ENCODE data around the gene PTPRD. TPM values are rescaled to one million over a fixed set of nuclear protein-coding genes. Genes with fewer than 3 reads are reported as not detected.

Gene PTPRD
- total and polyA plus RNA-seq, 2 of the 4 experiments (the other 2 are of a cell fraction) = 0.07 to 0.18 TPM

DNA sequence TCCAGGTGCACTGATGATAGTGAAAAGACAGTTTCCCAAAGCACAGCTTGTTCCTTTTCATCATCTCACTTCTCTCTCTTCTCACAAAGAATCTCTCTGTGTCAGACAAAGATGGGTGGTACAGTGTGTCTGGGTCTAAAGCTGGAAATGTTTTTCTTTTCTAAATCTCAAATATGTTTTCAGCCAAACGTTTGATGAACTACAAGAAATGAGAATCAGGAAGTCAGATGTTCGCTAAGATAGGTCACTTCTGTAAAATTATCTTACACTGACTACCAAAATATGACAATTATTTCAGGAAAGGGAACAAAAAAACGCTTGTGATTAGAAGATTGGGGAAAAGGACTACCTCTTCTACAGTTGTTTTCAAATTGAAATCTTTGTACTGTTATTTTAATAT, 708.8 kb downstream of the PTPRD start:
- ChIA-PET CTCF (no interaction called here), POLR2A (ENCODE audit: unreplicated experiment) (no interaction called here)
- no peak overlapping the region for H3K23ac ChIP-seq (ENCODE audit: low read depth, low read length)
- no peaks in the 10 kb centered on the region for H3K36me3 ChIP-seq (ENCODE audit: control insufficient read depth, insufficient read depth, low read length)
- no peaks in the 10 kb centered on the region for H3K4me1 ChIP-seq (ENCODE audit: control insufficient read depth, insufficient read depth, low read length)
- H3K4ac ChIP-seq (ENCODE audit: low read depth, low read length) = no peak overlapping the region
- no peak overlapping the region for H2AFZ ChIP-seq (replicated peaks; ENCODE audit: low read length, poor library complexity)
- dilution Hi-C loops (cut with HindIII; ENCODE audit: low sequenced_read_pairs, unreplicated experiment) (no loop called here), in situ Hi-C loops (cut with MboI; ENCODE audit: low sequenced_read_pairs) (no loop called here), intact Hi-C loops (cut with micrococcal nuclease) (no loop called here)
- no peak for DNase-seq
- no peak overlapping the region for H3K14ac ChIP-seq (replicated peaks; ENCODE audit: low read depth, low read length)
- H4K20me1 ChIP-seq (ENCODE audit: insufficient read depth, low read length) = no peaks in the 10 kb centered on the region
- no peak overlapping the region for H4K5ac ChIP-seq (ENCODE audit: low read depth, low read length)
- H2BK20ac ChIP-seq (ENCODE audit: low read depth, low read length) = no peak overlapping the region
- H2AK9ac ChIP-seq (replicated peaks; ENCODE audit: low read depth, low read length, poor library complexity) = no peak overlapping the region
- H3K4me3 ChIP-seq (ENCODE audit: insufficient read depth, low read depth, low read length) = no peak overlapping the region
- no peaks in the 10 kb centered on the region for H3K9me1 ChIP-seq (ENCODE audit: insufficient read depth, low read length)
- H3K56ac ChIP-seq (ENCODE audit: extremely low read depth, insufficient read depth, low read length) = no peak overlapping the region
- H4K91ac ChIP-seq (ENCODE audit: insufficient read depth, low read depth, low read length) = no peak overlapping the region
- no peak overlapping the region for H2BK15ac ChIP-seq (ENCODE audit: low read depth, low read length)
- no peaks in the 10 kb centered on the region for H3K79me1 ChIP-seq (ENCODE audit: low read depth in 1 of 2, low read length in 2 of 2)
- BruUV-seq (replicated peaks) = no TSS peak
- H3K27ac ChIP-seq (ENCODE audit: insufficient read depth, low read length) = no peak overlapping the region
- H4K8ac ChIP-seq (ENCODE audit: low read depth in 2 of 2, low read length in 2 of 2) = no peak overlapping the region
- H3K9ac ChIP-seq (ENCODE audit: low read depth, low read length) = no peak overlapping the region
- no peak overlapping the region for H3K4me2 ChIP-seq (ENCODE audit: low read depth, low read length)
- no peaks in the 10 kb centered on the region for H3K27me3 ChIP-seq (ENCODE audit: control insufficient read depth, insufficient read depth, low read length)
- H2BK5ac ChIP-seq (ENCODE audit: low read depth, low read length, poor library complexity, severe bottlenecking) = no peak overlapping the region
- H3K18ac ChIP-seq (ENCODE audit: low read depth, low read length) = no peak overlapping the region
- no peak overlapping the region for H2BK120ac ChIP-seq (ENCODE audit: low read depth, low read length)
- ATAC-seq (ENCODE audit: low read depth) = no peak
- no peaks in the 10 kb centered on the region for H3K9me3 ChIP-seq (ENCODE audit: control insufficient read depth, insufficient read depth, low read length)
- WGBS, 2 experiments (ENCODE audit: extremely low coverage in 2 of 2, insufficient read length in 1 of 2) = no CpG with 5 or more reads among the region's 3 CpGs
- H2AK5ac ChIP-seq (ENCODE audit: low read depth, low read length) = no peak overlapping the region
- TF ChIP-seq POLR2A (IDR thresholded peaks at IDR 0.05; ENCODE audit: low read depth, low read length) = no peak
- no peak for TF ChIP-seq MXI1 (IDR thresholded peaks at IDR 0.05; ENCODE audit: borderline replicate concordance, low read depth, low read length)
- TF ChIP-seq RCOR1 (IDR thresholded peaks at IDR 0.05; ENCODE audit: insufficient replicate concordance, low read length) = no peak
